ENCODE data around the gene GLIS2. TPM values are rescaled to one million over a fixed set of nuclear protein-coding genes. Genes with fewer than 3 reads are reported as not detected.

GLIS2 gene
- total RNA-seq, 1 donor from 2014 or later, result 6.9 TPM

DNA sequence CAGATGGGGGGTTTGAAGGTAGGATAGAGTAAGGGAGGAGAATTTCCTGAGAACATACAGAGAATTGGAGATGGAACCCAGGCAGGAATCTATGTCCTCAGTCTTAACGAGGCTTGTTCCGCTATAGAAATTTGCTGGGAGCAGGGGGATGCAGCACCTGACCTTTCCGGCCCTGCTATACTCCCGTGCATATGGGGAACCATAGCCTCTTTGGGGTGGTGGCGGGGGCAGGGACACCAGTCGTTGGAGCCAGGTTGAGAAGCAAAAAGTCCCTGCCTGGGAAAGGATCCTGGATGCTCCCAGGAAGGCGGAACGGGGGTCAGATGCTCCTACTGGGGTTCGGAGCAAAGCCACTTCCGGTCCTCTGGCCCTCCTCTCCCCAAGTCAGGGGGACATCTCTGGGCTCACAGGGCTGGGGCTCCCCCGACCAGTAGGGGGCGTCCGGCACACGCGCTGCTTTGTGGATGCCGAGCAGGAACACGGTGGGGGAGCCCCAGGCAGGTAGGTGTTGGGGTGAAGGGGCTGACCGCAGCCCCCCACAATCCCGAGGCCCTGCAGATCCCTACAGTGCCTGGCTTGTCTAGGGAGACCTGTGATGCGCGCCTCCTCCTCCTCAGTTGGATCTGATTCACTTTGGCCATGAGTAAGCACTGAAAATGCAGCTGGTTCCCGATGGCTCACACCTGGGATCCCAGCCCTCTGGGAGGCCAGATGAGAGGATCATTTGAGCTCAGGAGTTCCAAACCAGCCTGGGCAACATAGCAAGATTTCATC is 27.5 kb upstream of the GLIS2 start:
- no peak for TF ChIP-seq POLR2A (IDR thresholded peaks at IDR 0.05)
- TF ChIP-seq POLR2AphosphoS5 (IDR thresholded peaks at IDR 0.05; ENCODE audit: insufficient read depth in 1 of 2, low read depth in 1 of 2), result peak in 1 of 2 donors; percentile 42
- TF ChIP-seq CTCF (IDR thresholded peaks at IDR 0.05), result peak; percentile 92 to 97 (median 95)
- peaks cover 24% of the 10 kb centered on the region for H3K4me1 ChIP-seq
- H3K9me3 ChIP-seq, result no peaks in the 10 kb centered on the region
- no peak overlapping the region for H3K27ac ChIP-seq
- no peaks in the 10 kb centered on the region for H3K27me3 ChIP-seq
- no peak for DNase-seq (ENCODE audit: extremely low spot score in 2 of 2)
- no peaks in the 10 kb centered on the region for H3K36me3 ChIP-seq
- peak overlapping the region in 1 of 2 donors; percentile 12 for H3K4me3 ChIP-seq
- intact Hi-C loops (cut with DNase I), result loop anchor here (2.0 to 5.0 kb wide), 2 partner anchors 42 to 114 kb away; no protein-coding TSS in a partner anchor

DNA sequence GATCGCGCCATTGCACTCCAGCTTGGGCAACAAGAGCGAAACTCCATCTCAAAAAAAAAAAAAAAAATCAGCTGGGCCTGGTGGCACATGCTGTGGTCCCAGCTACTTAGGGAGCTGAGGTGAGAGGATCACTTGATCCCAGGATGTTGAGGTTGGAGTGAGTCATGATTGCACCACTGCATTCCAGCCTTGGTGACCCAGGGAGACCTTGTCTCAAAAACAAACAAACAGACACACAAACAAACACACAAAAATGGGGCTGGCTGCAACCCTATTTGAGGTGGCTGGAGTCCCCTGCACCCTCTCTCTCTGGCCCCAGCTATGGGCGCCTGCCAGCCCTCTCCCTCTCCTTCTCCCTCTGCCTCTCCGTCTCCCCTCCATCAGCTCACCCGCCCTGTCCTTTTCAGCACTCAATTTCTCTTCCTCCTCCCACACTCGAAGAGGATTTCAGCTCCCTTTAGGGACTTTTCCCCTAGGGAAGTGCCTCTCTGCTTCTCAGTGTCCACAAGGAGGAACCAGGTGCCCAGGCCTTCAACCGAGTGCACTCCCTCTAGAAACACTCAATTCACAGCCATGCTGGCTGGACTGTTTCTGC is 25.5 kb upstream of the GLIS2 start:
- H3K27ac ChIP-seq, result no peak overlapping the region
- no peaks in the 10 kb centered on the region for H3K27me3 ChIP-seq
- DNase-seq (ENCODE audit: extremely low spot score in 2 of 2), result no peak
- TF ChIP-seq POLR2AphosphoS5 (IDR thresholded peaks at IDR 0.05; ENCODE audit: insufficient read depth in 1 of 2, low read depth in 1 of 2), result peak in 1 of 2 donors; percentile 28
- no peak for TF ChIP-seq CTCF (IDR thresholded peaks at IDR 0.05)
- no peak for TF ChIP-seq POLR2A (IDR thresholded peaks at IDR 0.05)
- H3K9me3 ChIP-seq, result no peaks in the 10 kb centered on the region
- intact Hi-C loops (cut with DNase I), result no loop called here
- H3K4me1 ChIP-seq, result peaks cover 38% of the 10 kb centered on the region
- no peaks in the 10 kb centered on the region for H3K36me3 ChIP-seq
- H3K4me3 ChIP-seq, result no peak overlapping the region

DNA sequence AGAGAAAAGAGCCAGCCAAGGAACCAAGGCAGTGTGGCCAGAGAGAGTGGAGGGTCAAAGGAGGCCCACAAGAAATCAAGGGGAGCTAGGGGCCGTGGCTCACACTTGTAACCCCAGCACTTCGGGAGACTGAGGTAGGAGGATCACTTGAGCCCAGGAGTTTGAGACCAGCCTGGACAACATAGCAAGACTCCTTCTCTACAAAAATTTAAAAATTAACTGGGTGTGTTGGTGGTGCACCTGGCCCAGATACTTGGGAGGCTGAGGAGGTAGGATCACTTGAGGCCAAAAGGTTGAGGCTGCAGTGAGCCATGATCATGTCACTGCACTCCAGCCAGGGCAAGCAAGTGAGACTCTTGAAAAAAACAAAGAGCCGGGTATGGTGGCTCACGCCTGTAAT is 24.2 kb upstream of the GLIS2 start:
- H3K4me3 ChIP-seq, result no peak overlapping the region
- intact Hi-C loops (cut with DNase I), result no loop called here
- peaks cover 38% of the 10 kb centered on the region for H3K4me1 ChIP-seq
- no peak for TF ChIP-seq POLR2A (IDR thresholded peaks at IDR 0.05)
- no peaks in the 10 kb centered on the region for H3K36me3 ChIP-seq
- H3K27me3 ChIP-seq, result no peaks in the 10 kb centered on the region
- peak overlapping the region; percentile 54 for H3K27ac ChIP-seq
- no peak for DNase-seq (ENCODE audit: extremely low spot score in 2 of 2)
- H3K9me3 ChIP-seq, result no peaks in the 10 kb centered on the region

- H3K9me3 ChIP-seq, result no peaks in the 10 kb centered on the region
- DNase-seq (ENCODE audit: extremely low spot score in 2 of 2), result no peak
- H3K27me3 ChIP-seq, result no peaks in the 10 kb centered on the region
- no peak for TF ChIP-seq POLR2A (IDR thresholded peaks at IDR 0.05)
- no peak for TF ChIP-seq CTCF (IDR thresholded peaks at IDR 0.05)
- TF ChIP-seq POLR2AphosphoS5 (IDR thresholded peaks at IDR 0.05; ENCODE audit: insufficient read depth in 1 of 2, low read depth in 1 of 2), result no peak
- intact Hi-C loops (cut with DNase I), result no loop called here
- peaks cover 39% of the 10 kb centered on the region for H3K4me1 ChIP-seq
- no peak overlapping the region for H3K4me3 ChIP-seq
- peak overlapping the region; percentile 54 for H3K27ac ChIP-seq
- H3K36me3 ChIP-seq, result no peaks in the 10 kb centered on the region
Observed at GRCh38 chr16:4293181-4293716, 22.6 kb upstream of the GLIS2 start.

DNA sequence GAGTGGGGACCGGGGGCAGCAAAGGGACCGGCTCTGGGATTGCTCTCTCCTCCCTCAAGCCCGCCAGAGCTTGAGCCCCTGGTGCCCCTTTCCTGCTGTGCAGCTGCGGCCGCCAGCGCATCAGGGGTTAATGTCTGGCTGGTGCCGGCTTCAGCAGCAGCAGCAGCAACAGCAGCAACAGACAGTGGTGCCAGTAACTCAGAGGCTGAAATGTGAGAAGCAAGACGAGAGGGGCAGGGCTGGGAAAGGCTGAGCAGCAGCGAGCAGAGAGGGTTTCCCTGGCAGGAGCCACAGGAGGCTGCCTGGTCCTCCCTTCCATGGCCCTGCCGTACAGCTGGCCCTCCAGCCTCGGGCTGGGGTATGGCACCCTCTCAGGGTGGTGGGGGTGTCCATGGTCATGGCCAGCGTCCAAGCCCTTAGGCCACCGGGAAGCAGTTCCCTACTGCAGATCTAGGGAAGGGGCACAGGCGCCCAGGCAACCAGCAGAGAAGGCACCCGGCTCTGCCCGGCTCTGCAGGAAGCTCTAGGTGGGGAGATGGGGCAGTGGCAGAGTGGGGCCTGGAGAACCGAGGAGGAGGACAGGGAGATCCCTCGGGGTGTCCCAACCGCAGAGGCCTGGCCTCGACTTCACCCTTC is 21.9 kb upstream of the GLIS2 start:
- DNase-seq (ENCODE audit: extremely low spot score in 2 of 2), result no peak
- intact Hi-C loops (cut with DNase I), result no loop called here

More for the DNA sequence above, 21.9 kb upstream of the GLIS2 start:
- H3K27ac ChIP-seq, result peak overlapping the region; percentile 54
- no peaks in the 10 kb centered on the region for H3K27me3 ChIP-seq
- H3K4me3 ChIP-seq, result no peak overlapping the region
- H3K9me3 ChIP-seq, result no peaks in the 10 kb centered on the region
- peaks cover 39% of the 10 kb centered on the region for H3K4me1 ChIP-seq
- no peaks in the 10 kb centered on the region for H3K36me3 ChIP-seq
- TF ChIP-seq CTCF (IDR thresholded peaks at IDR 0.05) (no peak), POLR2A (IDR thresholded peaks at IDR 0.05) (no peak), POLR2AphosphoS5 (IDR thresholded peaks at IDR 0.05; ENCODE audit: insufficient read depth in 1 of 2, low read depth in 1 of 2) (no peak)

Data from vagina (tissue), 2 donors.